Small intestine (tissue), 7 donors: ENCODE data around the gene STAG1. TPM values are rescaled to one million over a fixed set of nuclear protein-coding genes. Genes with fewer than 3 reads are reported as not detected.
"Not testable (repeated sequence)": the region's sequence is repeated elsewhere in the genome, so short reads cannot be mapped to it uniquely, and the experiment has no call there.

ENCODE experiments used
- DNase-seq, 2 donors: peaks; one replicate each; pipeline versions ENCODE4 v3.0.0 to v3.0.0-alpha.2; 2013
- FAIRE-seq: peaks from 2 replicates; lab custom pipeline; 2012; peaks lifted over from hg19 to GRCh38; lab: Jason Lieb, UNC
- H3K27ac ChIP-seq, 3 donors: one replicate each; pipeline ENCODE4 v1.5.1; 2013; ENCODE audit warnings: low read length in 2 of 3, mild to moderate bottlenecking in 2 of 3, control low read depth in 1 of 3, inconsistent platforms in 1 of 3, low read depth in 1 of 3, moderate library complexity in 1 of 3
- H3K27me3 ChIP-seq, 3 donors: one replicate each; pipeline ENCODE4 v1.6.1; 2013; ENCODE audit warnings: low read length in 3 of 3, inconsistent platforms in 1 of 3; ENCODE audit not compliant: control insufficient read depth in 3 of 3, insufficient read depth in 3 of 3
- H3K36me3 ChIP-seq, 3 donors: one replicate each; pipeline ENCODE4 v1.6.1; 2013; ENCODE audit warnings: low read length in 3 of 3, inconsistent platforms in 1 of 3, low read depth in 1 of 3, mild to moderate bottlenecking in 1 of 3, moderate library complexity in 1 of 3; ENCODE audit not compliant: control insufficient read depth in 3 of 3, insufficient read depth in 2 of 3
- H3K4me1 ChIP-seq, 3 donors: one replicate each; pipeline ENCODE4 v1.6.1; 2013; ENCODE audit warnings: low read length in 2 of 3, inconsistent platforms in 1 of 3, low read depth in 1 of 3, mild to moderate bottlenecking in 1 of 3, moderate library complexity in 1 of 3; ENCODE audit not compliant: control insufficient read depth in 3 of 3, insufficient read depth in 2 of 3
- H3K4me3 ChIP-seq, 3 donors: one replicate each; pipeline ENCODE4 v1.5.1; 2013; ENCODE audit warnings: low read length in 3 of 3, control low read depth in 1 of 3, inconsistent platforms in 1 of 3, low read depth in 1 of 3, mild to moderate bottlenecking in 1 of 3, moderate library complexity in 1 of 3
- H3K9me3 ChIP-seq, 2 donors: one replicate each; pipeline ENCODE4 v1.6.1; 2013; ENCODE audit warnings: low read depth in 1 of 2, low read length in 1 of 2; ENCODE audit not compliant: control insufficient read depth in 2 of 2, insufficient read depth in 1 of 2
- WGBS, 3 donors: extraction: QIAGEN DNeasy Blood & Tissue Kit; methylation state at CpG; one replicate each; pipeline ENCODE4 v1.1.7; 2013; 5-methylcytosine and 5-hydroxymethylcytosine counted together
- polyA plus RNA-seq, 4 donors: library from polyadenylated mRNA; stranded (reverse) in 3 of 4; unstranded in 1 of 4; fragments of 200-250 nt in 3 of 4; fragments of 120-200 nt in 1 of 4; gene quantifications; one replicate each; pipeline versions ENCODE4 v1.2.1 to v1.2.3, GENCODE V29; 2013
- donor health status: healthy with polysubstance abuse.
- donor health status: control.
- donor health status: control.
- donor health status: Bipolar disorder and iron deficiency.
- donor health status: healthy.

STAG1 gene
- polyA plus RNA-seq, 4 donors = 10.0 to 29.9 (median 11.4) TPM

- FAIRE-seq = no peak
- H3K4me1 ChIP-seq = peaks cover 0 to 5% (median 0%) of the 10 kb centered on the region in 3 donors
- H3K27me3 ChIP-seq = no peaks in the 10 kb centered on the region
- 37 to 70% (median 59%) methylated on average over 2 of the region's 2 CpGs for WGBS, 3 donors
- H3K4me3 ChIP-seq = no peak overlapping the region
- no peaks in the 10 kb centered on the region for H3K9me3 ChIP-seq
- peaks cover 0 to 3% (median 0%) of the 10 kb centered on the region in 3 donors for H3K36me3 ChIP-seq
- no peak overlapping the region for H3K27ac ChIP-seq
- DNase-seq = no peak
Measured at GRCh38 chr3:136725468-136725867, 26.7 kb downstream of the STAG1 start.

- H3K36me3 ChIP-seq, H3K9me3 ChIP-seq, DNase-seq, FAIRE-seq, H3K27me3 ChIP-seq, H3K4me1 ChIP-seq, H3K4me3 ChIP-seq, H3K27ac ChIP-seq: not testable (repeated sequence)
- WGBS, 3 donors = 94 to 97% (median 97%) methylated on average over 9 to 27 of the region's 27 CpGs
Measured at GRCh38 chr3:136722916-136723315, 29.3 kb downstream of the STAG1 start.

- not testable (repeated sequence) for H3K4me1 ChIP-seq, H3K27ac ChIP-seq, FAIRE-seq, H3K9me3 ChIP-seq, DNase-seq, H3K36me3 ChIP-seq, H3K4me3 ChIP-seq, H3K27me3 ChIP-seq
- WGBS, 3 donors = no CpG with 5 or more reads among the region's 5 CpGs
Measured at GRCh38 chr3:136722399-136722798, 29.8 kb downstream of the STAG1 start.

DNA sequence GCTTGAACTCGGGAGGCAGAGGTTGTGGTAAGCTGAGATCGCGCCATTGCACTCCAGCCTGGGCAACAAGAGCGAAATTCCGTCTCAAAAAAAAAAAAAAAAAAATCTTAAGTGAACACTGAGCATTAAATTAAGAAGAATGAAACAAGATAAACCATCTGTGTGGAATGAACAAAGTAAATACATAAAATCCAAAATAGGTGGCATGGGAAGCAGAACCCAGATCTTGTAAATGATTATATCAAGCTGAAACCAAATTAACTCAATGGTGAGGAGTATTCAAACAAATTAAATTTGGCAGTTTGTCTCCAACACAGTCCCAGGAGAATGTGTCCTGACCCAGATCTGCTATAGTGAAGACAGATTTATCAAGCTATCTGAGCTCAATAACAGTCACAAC is 32.1 kb downstream of the STAG1 start:
- DNase-seq (no peak), FAIRE-seq (no peak)
- Histone ChIP-seq H3K9me3 (no peaks in the 10 kb centered on the region), H3K4me3 (no peak overlapping the region), H3K27me3 (no peaks in the 10 kb centered on the region), H3K36me3 (peaks cover 0 to 5% (median 0%) of the 10 kb centered on the region in 3 donors), H3K4me1 (no peaks in the 10 kb centered on the region), H3K27ac (no peak overlapping the region)
- WGBS, 3 donors = 92 to 98% (median 96%) methylated on average over 5 of the region's 5 CpGs

DNA sequence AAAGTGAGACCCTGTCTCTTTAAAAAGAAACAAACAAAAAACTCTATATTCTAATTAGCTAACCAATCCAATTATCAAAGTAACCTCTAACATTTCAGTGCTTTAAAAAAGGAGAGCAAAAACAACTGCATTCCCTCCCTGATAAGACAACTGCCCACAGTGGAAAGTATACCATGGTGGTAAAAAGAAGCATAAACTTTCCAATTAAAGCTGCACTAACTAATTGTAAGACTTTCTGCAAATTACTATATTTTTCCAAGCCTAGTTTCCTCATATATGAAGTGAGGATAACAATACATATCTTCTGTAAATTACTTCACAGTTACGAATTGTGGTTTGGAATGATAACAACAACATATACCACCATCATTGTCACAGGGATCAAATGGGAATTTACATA is 35.5 kb downstream of the STAG1 start:
- H3K27me3 ChIP-seq = no peaks in the 10 kb centered on the region
- FAIRE-seq (no peak), DNase-seq (no peak)
- no peak overlapping the region for H3K27ac ChIP-seq
- WGBS, 3 donors = 83 to 94% (median 85%) methylated on average over 1 of the region's 1 CpG
- no peak overlapping the region for H3K4me3 ChIP-seq
- peaks cover 0 to 11% (median 0%) of the 10 kb centered on the region in 3 donors for H3K36me3 ChIP-seq
- no peaks in the 10 kb centered on the region for H3K4me1 ChIP-seq
- no peaks in the 10 kb centered on the region for H3K9me3 ChIP-seq

- DNase-seq (no peak), FAIRE-seq (no peak)
- 92 to 97% (median 96%) methylated on average over 6 of the region's 6 CpGs for WGBS, 3 donors
- Histone ChIP-seq H3K27me3 (no peaks in the 10 kb centered on the region), H3K36me3 (peaks cover 0 to 11% (median 0%) of the 10 kb centered on the region in 3 donors), H3K27ac (no peak overlapping the region), H3K4me3 (no peak overlapping the region), H3K9me3 (no peaks in the 10 kb centered on the region), H3K4me1 (no peaks in the 10 kb centered on the region)
Measured at GRCh38 chr3:136714020-136714419, 38.2 kb downstream of the STAG1 start.

DNA sequence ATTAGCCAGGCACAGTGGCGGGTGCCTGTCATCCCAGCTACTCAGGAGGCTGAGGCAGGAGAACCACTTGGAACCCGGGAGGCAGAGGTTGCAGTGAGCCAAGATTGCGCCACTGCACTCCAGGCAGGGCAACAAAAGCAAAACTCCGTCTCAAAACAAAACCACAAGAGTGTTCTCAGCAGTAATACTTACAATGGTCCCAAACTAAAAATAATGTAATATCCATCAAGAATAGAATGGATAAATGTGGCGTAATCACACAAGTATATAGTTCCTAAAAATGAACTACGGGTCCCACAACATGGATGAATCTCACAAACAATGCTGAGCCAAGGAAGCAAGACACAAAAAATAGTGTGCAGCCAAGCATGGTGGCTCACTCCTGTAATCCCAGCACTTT is 39.2 kb downstream of the STAG1 start:
- Histone ChIP-seq H3K4me1 (no peaks in the 10 kb centered on the region), H3K27me3 (no peaks in the 10 kb centered on the region), H3K27ac (no peak overlapping the region), H3K9me3 (no peaks in the 10 kb centered on the region), H3K4me3 (no peak overlapping the region), H3K36me3 (peaks cover 0 to 13% (median 0%) of the 10 kb centered on the region in 3 donors)
- FAIRE-seq = no peak
- no peak for DNase-seq
- WGBS, 3 donors = 91 to 100% (median 95%) methylated on average over 5 to 6 of the region's 6 CpGs

- WGBS, 3 donors = 92 to 93% (median 93%) methylated on average over 9 of the region's 9 CpGs
- H3K27ac ChIP-seq, H3K27me3 ChIP-seq, DNase-seq, H3K9me3 ChIP-seq, H3K4me3 ChIP-seq, H3K4me1 ChIP-seq, FAIRE-seq: not testable (repeated sequence)
- peaks cover 0 to 13% (median 0%) of the 10 kb centered on the region in 3 donors for H3K36me3 ChIP-seq
Measured at GRCh38 chr3:136711888-136712287, 40.3 kb downstream of the STAG1 start.

GRCh38 chr3:136711277-136711676 is 40.9 kb downstream of the STAG1 start:
- no peak for DNase-seq
- Histone ChIP-seq H3K4me3 (no peak overlapping the region), H3K9me3 (no peaks in the 10 kb centered on the region), H3K27ac (no peak overlapping the region), H3K27me3 (no peaks in the 10 kb centered on the region), H3K36me3 (peaks cover 0 to 13% (median 0%) of the 10 kb centered on the region in 3 donors), H3K4me1 (no peaks in the 10 kb centered on the region)
- WGBS, 3 donors = 91 to 95% (median 94%) methylated on average over 7 of the region's 7 CpGs
- FAIRE-seq = no peak
